Panc1 (cell line): ENCODE data around the gene PLCB4. TPM values are rescaled to one million over a fixed set of nuclear protein-coding genes. Genes with fewer than 3 reads are reported as not detected.

Source experiments
- ATAC-seq: fragments of 200-7000 bp; cut with Tn5 transposase; 2 replicates; pipeline ENCODE4 v1.9.1; 2020; ENCODE audit warnings: mild to moderate bottlenecking, moderate library complexity
- BruUV-seq: library from RNA; stranded (reverse); fragments of 400-500 nt; replicated peaks from 2 replicates; lab custom pipeline; 2021; lab: Mats Ljungman, UMichigan
- CTCF ChIA-PET: fragments of 300-600 bp; sonication (Branson Sonifier 250); formaldehyde crosslinking; loops from one replicate; lab custom pipeline; 2022; ENCODE audit warnings: antibody characterized with exemption; lab: Charles Lee
- POLR2A ChIA-PET: fragments of 300-600 bp; sonication (Branson Sonifier 250); formaldehyde crosslinking; loops from one replicate; lab custom pipeline; 2022; ENCODE audit warnings: antibody characterized with exemption; lab: Charles Lee
- DNase-seq: peaks from one replicate; pipeline ENCODE4 v3.0.0-alpha.2; 2010; ENCODE audit warnings: low read depth, low spot score
- H3K27ac ChIP-seq: 2 replicates; pipeline ENCODE4 v1.5.1; 2011; ENCODE audit warnings: mild to moderate bottlenecking, low read length, inconsistent platforms
- H3K27me3 ChIP-seq: fragments of 200-500 bp; sonication (Bioruptor generic); 2 replicates; pipeline ENCODE4 v1.6.0; 2014; ENCODE audit warnings: low read length, inconsistent platforms; ENCODE audit not compliant: control insufficient read depth, insufficient read depth
- H3K36me3 ChIP-seq: fragments of 200-500 bp; sonication (Bioruptor generic); 2 replicates; pipeline ENCODE4 v1.5.1; 2014; ENCODE audit warnings: inconsistent platforms, mild to moderate bottlenecking, low read length, moderate library complexity; ENCODE audit not compliant: control insufficient read depth, insufficient read depth
- H3K4me1 ChIP-seq: 2 replicates; pipeline ENCODE4 v1.5.1; 2011; ENCODE audit warnings: inconsistent platforms, mild to moderate bottlenecking, low read length, moderate library complexity; ENCODE audit not compliant: control insufficient read depth, insufficient read depth
- H3K4me3 ChIP-seq, 2 experiments: 2 replicates each; pipeline ENCODE4 v1.5.1; 2011 to 2012; ENCODE audit warnings: low read depth in 2 of 2, low read length in 2 of 2, mild to moderate bottlenecking in 2 of 2, inconsistent platforms in 1 of 2, moderate library complexity in 1 of 2
- H3K9me3 ChIP-seq: fragments of 200-500 bp; sonication (Bioruptor generic); 2 replicates; pipeline ENCODE4 v1.5.1; 2014; ENCODE audit warnings: low read depth, mild to moderate bottlenecking, inconsistent platforms, low read length, moderate library complexity; ENCODE audit not compliant: control insufficient read depth, insufficient read depth
- CTCF ChIP-seq: fragments of 450-650 bp; IDR thresholded peaks from 2 replicates; pipeline ENCODE4 v1.5.1; 2017; ENCODE audit warnings: mild to moderate bottlenecking
- POLR2AphosphoS5 ChIP-seq: IDR thresholded peaks from 2 replicates; pipeline ENCODE4 v1.6.1; 2012; ENCODE audit warnings: mild to moderate bottlenecking, low read depth, low read length, moderate library complexity
- REST ChIP-seq, 2 experiments: IDR thresholded peaks; 2 replicates each; pipeline ENCODE4 v1.6.1; 2011 to 2012; ENCODE audit warnings: low read depth in 2 of 2, control low read depth in 1 of 2, low read length in 1 of 2, mild to moderate bottlenecking in 1 of 2, moderate library complexity in 1 of 2; ENCODE audit not compliant: insufficient read depth in 1 of 2
- SIN3A ChIP-seq: IDR thresholded peaks from 2 replicates; pipeline ENCODE4 v1.6.1; 2012; ENCODE audit warnings: low read depth, mild to moderate bottlenecking, low read length, moderate library complexity, borderline replicate concordance; ENCODE audit not compliant: insufficient read depth
- TCF7L2 ChIP-seq: IDR thresholded peaks from 2 replicates; pipeline ENCODE4 v1.6.1; 2011; ENCODE audit warnings: mild to moderate bottlenecking, low read depth, low read length, inconsistent platforms
- in situ Hi-C: cut with HindIII; loops from 2 replicates; pipeline ENCODE4 v1.10.0; 2016; ENCODE audit warnings: low sequenced_read_pairs, low pct_unique_long_range_greater_than_20kb
- intact Hi-C: fragments of 100-400 bp; cut with micrococcal nuclease; formaldehyde crosslinking; loops from one replicate; pipeline ENCODE4 v1.10.0; 2022; ENCODE audit not compliant: unreplicated experiment
- total RNA-seq: library from RNA; stranded (reverse); gene quantifications from one replicate; pipeline ENCODE4 v1.2.1, GENCODE V29; 2021; ENCODE audit not compliant: unreplicated experiment

Gene PLCB4
- total RNA-seq, 1 experiment from 2014 or later, result 1.5 TPM

GRCh38 chr20:9198460-9198859 lies 129.6 kb downstream of the PLCB4 start:
- no TSS peak for BruUV-seq

GRCh38 chr20:9200196-9200595 lies 131.3 kb downstream of the PLCB4 start:
- Histone ChIP-seq H3K27me3 (no peaks in the 10 kb centered on the region), H3K4me1 (no peaks in the 10 kb centered on the region), H3K4me3 (no peak overlapping the region), H3K9me3 (no peaks in the 10 kb centered on the region), H3K36me3 (no peaks in the 10 kb centered on the region), H3K27ac (no peak overlapping the region)
- TF ChIP-seq CTCF (no peak), REST (IDR thresholded peaks at IDR 0.05; ENCODE audit: insufficient read depth in 1 of 2, low read depth in 2 of 2, low read length in 1 of 2) (no peak), TCF7L2 (no peak), POLR2AphosphoS5 (no peak), SIN3A (no peak)
- ChIA-PET CTCF (no interaction called here), POLR2A (no interaction called here)
- in situ Hi-C loops, result no loop called here
- DNase-seq (no peak), ATAC-seq (no peak)
- intact Hi-C loops, result no loop called here
- no TSS peak for BruUV-seq

More at GRCh38 chr20:9198460-9198859, 129.6 kb downstream of the PLCB4 start:
- intact Hi-C loops (no loop called here), in situ Hi-C loops (no loop called here)
- ATAC-seq (no peak), DNase-seq (no peak)
- ChIA-PET POLR2A (interaction anchor here (0.7 kb wide), 1 partner anchor 258 kb away, joined by 3 read pairs; no protein-coding TSS in a partner anchor), CTCF (no interaction called here)
- Histone ChIP-seq H3K4me1 (no peaks in the 10 kb centered on the region), H3K4me3 (no peak overlapping the region), H3K27ac (no peak overlapping the region), H3K9me3 (no peaks in the 10 kb centered on the region), H3K36me3 (no peaks in the 10 kb centered on the region), H3K27me3 (no peaks in the 10 kb centered on the region)
- TF ChIP-seq POLR2AphosphoS5 (no peak), TCF7L2 (no peak), CTCF (no peak), REST (IDR thresholded peaks at IDR 0.05; ENCODE audit: insufficient read depth in 1 of 2, low read depth in 2 of 2, low read length in 1 of 2) (no peak), SIN3A (no peak)
